Neural cell (in vitro differentiated cells): ENCODE data around the gene DHX15.

Experiments
- EP300 ChIP-seq: fragments of 450-650 bp; conservative IDR thresholded peaks from 2 replicates; pipeline ENCODE4 v1.6.1; 2014; ENCODE audit warnings: antibody characterized with exemption, mild to moderate bottlenecking, moderate library complexity; ENCODE audit not compliant: poor library complexity, severe bottlenecking
- EZH2 ChIP-seq: fragments of 200-600, 300-800 bp; shearing (Covaris generic), sonication (generic); IDR thresholded peaks from 2 replicates; pipeline ENCODE4 v1.6.1; 2014; ENCODE audit warnings: antibody characterized with exemption, low read length, borderline replicate concordance, mild to moderate bottlenecking; ENCODE audit not compliant: insufficient read depth, poor library complexity, severe bottlenecking
- MXI1 ChIP-seq: fragments of 450-650 bp; conservative IDR thresholded peaks from 2 replicates; pipeline ENCODE4 v1.6.1; 2014; ENCODE audit warnings: antibody characterized with exemption, mild to moderate bottlenecking; ENCODE audit not compliant: poor library complexity, severe bottlenecking
- POLR2AphosphoS5 ChIP-seq: IDR thresholded peaks from 2 replicates; pipeline ENCODE4 v1.6.1; 2012
- RAD21 ChIP-seq: fragments of 450-650 bp; conservative IDR thresholded peaks from 2 replicates; pipeline ENCODE4 v1.6.1; 2014; ENCODE audit warnings: antibody characterized with exemption, mild to moderate bottlenecking, moderate library complexity
- SMC3 ChIP-seq: fragments of 450-650 bp; conservative IDR thresholded peaks from 2 replicates; pipeline ENCODE4 v1.6.1; 2014; ENCODE audit warnings: antibody characterized with exemption, mild to moderate bottlenecking, moderate library complexity; ENCODE audit not compliant: poor library complexity
- TAF1 ChIP-seq: IDR thresholded peaks from 2 replicates; pipeline ENCODE4 v1.6.1; 2012; ENCODE audit warnings: low read depth
- TF ChIP-seq, protein P1 (sequence below): fragments of 450-650 bp; IDR thresholded peaks from 2 replicates; pipeline ENCODE4 v1.5.1; 2014; ENCODE audit warnings: antibody characterized with exemption, mild to moderate bottlenecking, moderate library complexity; ENCODE audit not compliant: poor library complexity, severe bottlenecking
- TF ChIP-seq, protein P2 (sequence below): IDR thresholded peaks from 2 replicates; pipeline ENCODE4 v1.6.1; 2012; ENCODE audit warnings: borderline replicate concordance

DNA sequence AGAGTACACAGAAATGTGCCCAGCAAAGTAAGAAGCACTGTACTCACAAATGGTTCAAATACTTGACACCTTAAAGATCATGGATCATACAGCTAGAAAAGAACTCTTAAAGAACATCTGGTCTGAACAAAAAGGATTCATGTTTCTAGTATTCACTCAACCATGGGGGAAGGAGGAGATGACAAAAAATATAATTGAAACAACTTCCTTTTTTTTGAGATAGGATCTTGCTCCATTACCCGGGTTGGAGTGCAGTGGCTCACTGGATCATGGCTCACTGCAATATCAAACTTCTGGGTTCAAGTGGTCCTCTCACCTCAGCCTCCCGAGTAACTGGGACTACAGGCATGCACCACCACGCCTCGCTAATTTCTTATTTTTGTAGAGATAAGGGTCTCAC lies 6.0 kb downstream of the DHX15 start:
- TF ChIP-seq TAF1 (no peak), MXI1 (no peak), EP300 (no peak), SMC3 (no peak), POLR2AphosphoS5 (no peak), EZH2 (no peak), RAD21 (no peak)
- TF ChIP-seq, protein P1, sequence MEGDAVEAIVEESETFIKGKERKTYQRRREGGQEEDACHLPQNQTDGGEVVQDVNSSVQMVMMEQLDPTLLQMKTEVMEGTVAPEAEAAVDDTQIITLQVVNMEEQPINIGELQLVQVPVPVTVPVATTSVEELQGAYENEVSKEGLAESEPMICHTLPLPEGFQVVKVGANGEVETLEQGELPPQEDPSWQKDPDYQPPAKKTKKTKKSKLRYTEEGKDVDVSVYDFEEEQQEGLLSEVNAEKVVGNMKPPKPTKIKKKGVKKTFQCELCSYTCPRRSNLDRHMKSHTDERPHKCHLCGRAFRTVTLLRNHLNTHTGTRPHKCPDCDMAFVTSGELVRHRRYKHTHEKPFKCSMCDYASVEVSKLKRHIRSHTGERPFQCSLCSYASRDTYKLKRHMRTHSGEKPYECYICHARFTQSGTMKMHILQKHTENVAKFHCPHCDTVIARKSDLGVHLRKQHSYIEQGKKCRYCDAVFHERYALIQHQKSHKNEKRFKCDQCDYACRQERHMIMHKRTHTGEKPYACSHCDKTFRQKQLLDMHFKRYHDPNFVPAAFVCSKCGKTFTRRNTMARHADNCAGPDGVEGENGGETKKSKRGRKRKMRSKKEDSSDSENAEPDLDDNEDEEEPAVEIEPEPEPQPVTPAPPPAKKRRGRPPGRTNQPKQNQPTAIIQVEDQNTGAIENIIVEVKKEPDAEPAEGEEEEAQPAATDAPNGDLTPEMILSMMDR: no peak
- TF ChIP-seq, protein P2, sequence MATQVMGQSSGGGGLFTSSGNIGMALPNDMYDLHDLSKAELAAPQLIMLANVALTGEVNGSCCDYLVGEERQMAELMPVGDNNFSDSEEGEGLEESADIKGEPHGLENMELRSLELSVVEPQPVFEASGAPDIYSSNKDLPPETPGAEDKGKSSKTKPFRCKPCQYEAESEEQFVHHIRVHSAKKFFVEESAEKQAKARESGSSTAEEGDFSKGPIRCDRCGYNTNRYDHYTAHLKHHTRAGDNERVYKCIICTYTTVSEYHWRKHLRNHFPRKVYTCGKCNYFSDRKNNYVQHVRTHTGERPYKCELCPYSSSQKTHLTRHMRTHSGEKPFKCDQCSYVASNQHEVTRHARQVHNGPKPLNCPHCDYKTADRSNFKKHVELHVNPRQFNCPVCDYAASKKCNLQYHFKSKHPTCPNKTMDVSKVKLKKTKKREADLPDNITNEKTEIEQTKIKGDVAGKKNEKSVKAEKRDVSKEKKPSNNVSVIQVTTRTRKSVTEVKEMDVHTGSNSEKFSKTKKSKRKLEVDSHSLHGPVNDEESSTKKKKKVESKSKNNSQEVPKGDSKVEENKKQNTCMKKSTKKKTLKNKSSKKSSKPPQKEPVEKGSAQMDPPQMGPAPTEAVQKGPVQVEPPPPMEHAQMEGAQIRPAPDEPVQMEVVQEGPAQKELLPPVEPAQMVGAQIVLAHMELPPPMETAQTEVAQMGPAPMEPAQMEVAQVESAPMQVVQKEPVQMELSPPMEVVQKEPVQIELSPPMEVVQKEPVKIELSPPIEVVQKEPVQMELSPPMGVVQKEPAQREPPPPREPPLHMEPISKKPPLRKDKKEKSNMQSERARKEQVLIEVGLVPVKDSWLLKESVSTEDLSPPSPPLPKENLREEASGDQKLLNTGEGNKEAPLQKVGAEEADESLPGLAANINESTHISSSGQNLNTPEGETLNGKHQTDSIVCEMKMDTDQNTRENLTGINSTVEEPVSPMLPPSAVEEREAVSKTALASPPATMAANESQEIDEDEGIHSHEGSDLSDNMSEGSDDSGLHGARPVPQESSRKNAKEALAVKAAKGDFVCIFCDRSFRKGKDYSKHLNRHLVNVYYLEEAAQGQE: no peak
